Kidney tubule cell (primary cell): ENCODE data around the gene C14orf39.
A peak's percentile ranks its signal among the peaks of the same experiment; 100 is the strongest.
"Not testable (repeated sequence)": the region's sequence is repeated elsewhere in the genome, so short reads cannot be mapped to it uniquely, and the experiment has no call there.

Experiments
- DNase-seq: peaks from one replicate; pipeline ENCODE4 v3.0.0-alpha.2; 2018; ENCODE audit warnings: low spot score

The C14orf39 gene

DNA sequence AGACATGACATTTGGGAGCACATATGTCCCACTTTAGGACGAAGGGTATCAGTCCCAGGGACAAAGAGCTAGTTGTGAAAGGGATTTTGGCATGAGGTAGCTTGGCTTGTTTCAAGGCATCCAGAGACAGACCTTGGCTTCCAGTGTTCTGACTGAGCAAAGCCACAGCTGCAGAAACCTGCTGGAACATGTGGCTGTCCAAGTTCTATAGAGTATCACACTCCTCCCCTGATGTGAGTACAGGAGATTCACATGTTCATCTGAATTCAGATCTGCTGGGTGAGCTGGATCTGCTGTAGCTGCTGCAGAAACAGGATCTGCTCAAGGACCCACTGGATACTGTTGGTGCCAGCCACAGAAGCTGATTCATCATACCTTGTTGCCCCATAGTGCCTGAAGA lies 10.1 kb upstream of the C14orf39 start:
- DNase-seq, result no peak

GRCh38 chr14:60490270-60490669 lies 4.4 kb upstream of the C14orf39 start:
- DNase-seq, result no peak

- no peak for DNase-seq
Measured at GRCh38 chr14:60488175-60488574, 2.3 kb upstream of the C14orf39 start.

GRCh38 chr14:60487211-60487610 lies 1.3 kb upstream of the C14orf39 start:
- DNase-seq, result peak; percentile 60

GRCh38 chr14:60485057-60485597 lies 736 bp downstream of the C14orf39 start:
- DNase-seq, result no peak

GRCh38 chr14:60482743-60483142 lies 3.1 kb downstream of the C14orf39 start:
- DNase-seq, result peak; percentile 69

GRCh38 chr14:60480248-60480647 lies 5.6 kb downstream of the C14orf39 start:
- DNase-seq, result not testable (repeated sequence)

- no peak for DNase-seq
Measured at GRCh38 chr14:60455875-60456274, 30.0 kb downstream of the C14orf39 start.

DNA sequence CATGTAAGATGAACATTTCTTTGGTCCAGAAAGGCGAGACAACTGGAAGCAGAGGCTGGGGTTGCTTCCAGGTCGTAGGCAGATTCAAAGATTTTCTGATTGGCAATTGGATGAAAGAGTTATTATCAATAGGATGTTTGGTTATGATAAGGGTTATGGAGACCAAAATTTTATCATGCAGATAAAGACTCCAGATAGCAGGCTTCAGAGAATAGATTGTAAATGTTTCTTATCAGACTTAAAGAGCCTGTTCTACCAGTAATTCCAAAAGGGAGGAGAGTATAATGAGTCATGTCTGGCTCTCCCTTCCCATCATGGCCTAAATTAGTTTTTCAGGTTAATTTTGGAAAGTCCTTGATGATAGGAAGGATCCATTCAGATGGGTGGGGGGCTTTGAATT lies 55.6 kb downstream of the C14orf39 start:
- DNase-seq, result no peak

- DNase-seq, result no peak
Measured at GRCh38 chr14:60420050-60420449, 65.8 kb downstream of the C14orf39 start.

GRCh38 chr14:60397550-60397949 lies 88.3 kb downstream of the C14orf39 start:
- not testable (repeated sequence) for DNase-seq

DNA sequence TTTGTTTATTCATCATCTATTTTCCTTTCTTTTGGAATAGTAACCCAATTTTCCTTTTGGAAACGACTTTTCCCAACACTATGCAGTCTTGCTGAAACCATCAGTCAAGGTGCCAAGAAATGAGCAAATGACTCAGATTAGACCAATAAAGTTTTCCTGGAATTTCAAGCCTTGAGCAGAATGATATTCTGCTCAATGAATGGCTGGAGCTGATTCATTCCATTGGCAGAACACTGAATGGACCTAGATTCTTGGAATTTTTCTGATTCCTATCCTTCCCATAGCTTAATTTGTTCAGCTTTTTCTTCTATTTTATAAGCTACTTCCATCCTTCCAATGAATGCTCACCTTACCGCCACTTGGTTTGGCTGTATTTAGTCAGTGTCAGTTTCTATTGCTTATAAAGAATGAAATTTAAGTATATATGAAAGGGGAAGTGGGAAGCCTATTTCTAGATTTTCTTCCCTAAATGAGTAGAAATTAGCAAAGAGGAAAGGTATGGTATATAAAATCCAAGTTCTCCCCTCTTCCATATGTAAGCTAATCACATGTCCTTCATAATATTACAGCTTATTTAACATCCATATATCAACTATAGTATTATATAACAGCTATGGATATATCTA lies 89.0 kb downstream of the C14orf39 start:
- peak; percentile 13 for DNase-seq
